Loucy (cell line): ENCODE data around the gene AP1G1.

Source experiments
- H2AFZ ChIP-seq: fragments of 200-600 bp; sonication (generic); 2 replicates; pipeline ENCODE4 v1.6.0; 2016; ENCODE audit warnings: antibody characterized with exemption, mild to moderate bottlenecking, low read length, moderate library complexity
- H3F3A ChIP-seq: fragments of 200-600 bp; 2 replicates; pipeline ENCODE4 v1.6.0; 2016; ENCODE audit warnings: antibody characterized with exemption, low read depth, mild to moderate bottlenecking
- H3K27me3 ChIP-seq: fragments of 200-600 bp; sonication (generic); 2 replicates; pipeline ENCODE4 v1.6.1; 2014; ENCODE audit warnings: low read length, mild to moderate bottlenecking; ENCODE audit not compliant: insufficient read depth, poor library complexity, severe bottlenecking
- H3K36me3 ChIP-seq: fragments of 200-600 bp; sonication (generic); 2 replicates; pipeline ENCODE4 v1.6.1; 2016; ENCODE audit warnings: low read length; ENCODE audit not compliant: insufficient read depth
- H3K4me1 ChIP-seq: fragments of 200-600 bp; sonication (generic); 2 replicates; pipeline ENCODE4 v1.5.1; 2014; ENCODE audit warnings: low read length, mild to moderate bottlenecking; ENCODE audit not compliant: insufficient read depth, poor library complexity, severe bottlenecking
- H3K4me2 ChIP-seq: fragments of 200-600 bp; sonication (generic); 2 replicates; pipeline ENCODE4 v1.6.0; 2014; ENCODE audit warnings: antibody characterized with exemption, low read length, low read depth, mild to moderate bottlenecking; ENCODE audit not compliant: poor library complexity, severe bottlenecking
- H3K4me3 ChIP-seq: fragments of 200-600 bp; sonication (generic); 2 replicates; pipeline ENCODE4 v1.5.1; 2014; ENCODE audit warnings: low read length, mild to moderate bottlenecking, mixed read lengths; ENCODE audit not compliant: poor library complexity, severe bottlenecking
- H3K79me2 ChIP-seq: fragments of 200-600 bp; sonication (generic); 2 replicates; pipeline ENCODE4 v1.6.1; 2014; ENCODE audit warnings: low read length; ENCODE audit not compliant: insufficient read depth
- H3K9ac ChIP-seq: fragments of 200-600 bp; sonication (generic); 2 replicates; pipeline ENCODE4 v1.6.0; 2014; ENCODE audit warnings: mild to moderate bottlenecking, low read depth, low read length, moderate library complexity; ENCODE audit not compliant: poor library complexity, severe bottlenecking
- H3K9me2 ChIP-seq: fragments of 200-600 bp; sonication (generic); replicated peaks from 2 replicates; pipeline ENCODE4 v1.6.1; 2016; ENCODE audit warnings: low read depth, low read length, mixed read lengths
- H3K9me3 ChIP-seq: fragments of 200-600 bp; sonication (generic); 2 replicates; pipeline ENCODE4 v1.6.1; 2014; ENCODE audit warnings: mild to moderate bottlenecking, antibody characterized with exemption, low read length, low read depth; ENCODE audit not compliant: insufficient read depth
- H4K20me1 ChIP-seq: fragments of 200-600 bp; sonication (generic); 2 replicates; pipeline ENCODE4 v1.6.0; 2014; ENCODE audit warnings: antibody characterized with exemption, low read length, mild to moderate bottlenecking; ENCODE audit not compliant: insufficient read depth, poor library complexity, severe bottlenecking
- CTCF ChIP-seq: fragments of 200-600 bp; sonication (generic); conservative IDR thresholded peaks from 2 replicates; pipeline ENCODE4 v1.5.1; 2014; ENCODE audit warnings: mild to moderate bottlenecking, antibody characterized with exemption, low read length
- EZH2phosphoT487 ChIP-seq: fragments of 200-600 bp; IDR thresholded peaks from 2 replicates; pipeline ENCODE4 v1.6.1; 2018; ENCODE audit warnings: antibody characterized with exemption, mild to moderate bottlenecking, moderate library complexity, borderline replicate concordance

Gene AP1G1

DNA sequence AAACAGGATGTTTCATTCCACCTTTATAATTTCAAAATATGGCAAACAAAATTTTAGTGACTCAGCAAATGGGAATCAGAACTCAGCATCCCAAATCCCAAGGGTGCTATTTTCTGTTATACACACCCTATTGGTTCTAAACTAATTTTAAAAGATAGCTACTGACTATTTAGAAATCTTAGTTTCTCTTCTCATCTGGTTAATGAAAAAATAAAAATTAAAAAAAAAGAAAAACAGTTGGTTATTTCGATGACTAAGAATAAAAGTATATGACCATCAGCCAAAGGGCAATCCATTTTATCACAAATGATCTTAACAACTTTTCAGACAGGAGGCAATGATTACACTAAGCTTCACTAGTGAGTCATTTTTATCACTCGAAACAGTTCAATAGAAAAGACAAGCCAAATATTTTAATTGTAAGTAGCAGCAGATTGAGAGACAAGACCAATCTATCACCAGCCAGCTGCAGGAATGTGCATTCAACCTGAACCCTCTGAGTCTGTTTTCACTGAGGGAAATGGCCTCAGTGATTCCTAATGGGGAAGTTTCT, 99.3 kb downstream of the AP1G1 start:
- Histone ChIP-seq H3K9ac (no peak overlapping the region), H4K20me1 (no peaks in the 10 kb centered on the region), H3K4me3 (no peak overlapping the region), H3K36me3 (no peaks in the 10 kb centered on the region), H3F3A (no peaks in the 10 kb centered on the region), H3K4me1 (peaks cover 8% of the 10 kb centered on the region), H2AFZ (no peak overlapping the region), H3K9me3 (no peaks in the 10 kb centered on the region), H3K27me3 (no peaks in the 10 kb centered on the region), H3K9me2 (no peaks in the 10 kb centered on the region), H3K79me2 (no peaks in the 10 kb centered on the region; the same call in 1 of the 2 replicates), H3K4me2 (no peak overlapping the region)
- TF ChIP-seq CTCF: no peak
- TF ChIP-seq EZH2phosphoT487: no peak

DNA sequence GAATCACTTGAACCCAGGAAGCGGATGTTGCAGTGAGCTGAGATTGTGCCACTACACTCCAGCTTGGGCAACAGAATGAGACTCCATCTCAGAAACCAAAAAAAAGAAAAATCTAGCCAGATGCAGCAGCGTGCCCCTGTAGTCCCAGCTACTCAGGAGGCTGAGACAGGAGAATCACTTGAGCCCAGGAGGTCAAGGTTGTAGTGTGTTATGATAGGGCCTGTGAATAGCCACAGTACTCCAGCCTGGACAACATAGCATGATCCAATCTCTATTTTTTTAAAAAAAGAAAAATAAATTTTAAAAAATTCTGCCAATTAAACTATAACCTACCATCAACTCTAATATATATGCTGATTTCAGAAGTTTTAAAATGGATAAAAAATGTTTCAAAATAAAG, 99.9 kb downstream of the AP1G1 start:
- Histone ChIP-seq H3K9me3 (no peaks in the 10 kb centered on the region), H3F3A (no peaks in the 10 kb centered on the region), H3K9me2 (no peaks in the 10 kb centered on the region), H2AFZ (no peak overlapping the region), H3K36me3 (no peaks in the 10 kb centered on the region), H3K27me3 (no peaks in the 10 kb centered on the region), H4K20me1 (no peaks in the 10 kb centered on the region), H3K4me2 (no peak overlapping the region), H3K79me2 (no peaks in the 10 kb centered on the region; the same call in 1 of the 2 replicates), H3K4me3 (no peak overlapping the region), H3K4me1 (peaks cover 6% of the 10 kb centered on the region), H3K9ac (no peak overlapping the region)
- TF ChIP-seq CTCF (no peak), EZH2phosphoT487 (no peak)

DNA sequence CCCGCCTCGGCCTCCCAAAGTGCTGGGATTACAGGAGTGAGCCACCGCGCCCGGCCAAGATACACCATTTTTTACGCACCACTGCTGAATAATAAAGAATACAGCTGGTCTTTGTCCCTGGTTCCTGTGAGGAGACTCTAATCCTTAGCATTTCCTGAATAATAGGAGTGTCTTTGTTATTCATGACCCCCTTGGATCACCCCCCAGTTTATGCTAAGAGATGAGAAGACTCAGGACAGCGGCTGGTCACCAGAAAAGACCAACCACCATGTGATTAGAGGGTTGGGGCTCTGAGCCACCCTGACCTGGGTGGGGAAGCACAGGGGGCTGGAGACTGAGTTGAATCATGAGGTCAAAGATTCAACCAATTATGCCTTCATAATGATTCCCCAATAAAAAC, 101.4 kb downstream of the AP1G1 start:
- Histone ChIP-seq H4K20me1 (no peaks in the 10 kb centered on the region), H3K9ac (no peak overlapping the region), H3K27me3 (no peaks in the 10 kb centered on the region), H3K36me3 (peaks cover 3% of the 10 kb centered on the region; the same call in 1 of the 2 replicates), H3K4me3 (no peak overlapping the region), H3K9me3 (no peaks in the 10 kb centered on the region), H3F3A (no peaks in the 10 kb centered on the region), H2AFZ (no peak overlapping the region), H3K9me2 (no peaks in the 10 kb centered on the region), H3K4me2 (no peak overlapping the region), H3K4me1 (peaks cover under 1% of the 10 kb centered on the region), H3K79me2 (no peaks in the 10 kb centered on the region; the same call in 1 of the 2 replicates)
- TF ChIP-seq CTCF (no peak), EZH2phosphoT487 (no peak)
